Retinal pigment epithelial cell (primary cell): ENCODE results near the gene AVEN.

ENCODE experiments used
- DNase-seq: peaks from one replicate; pipeline ENCODE4 v3.0.0-alpha.2; 2010; ENCODE audit warnings: low read depth
- H3K4me3 ChIP-seq: 2 replicates; pipeline ENCODE4 v1.5.1; 2011; ENCODE audit warnings: mild to moderate bottlenecking, low read length, control low read depth, moderate library complexity
- CTCF ChIP-seq: conservative IDR thresholded peaks from 2 replicates; pipeline ENCODE4 v1.5.1; 2011; ENCODE audit warnings: low read depth, low read length, control low read depth, inconsistent platforms

Gene AVEN

DNA sequence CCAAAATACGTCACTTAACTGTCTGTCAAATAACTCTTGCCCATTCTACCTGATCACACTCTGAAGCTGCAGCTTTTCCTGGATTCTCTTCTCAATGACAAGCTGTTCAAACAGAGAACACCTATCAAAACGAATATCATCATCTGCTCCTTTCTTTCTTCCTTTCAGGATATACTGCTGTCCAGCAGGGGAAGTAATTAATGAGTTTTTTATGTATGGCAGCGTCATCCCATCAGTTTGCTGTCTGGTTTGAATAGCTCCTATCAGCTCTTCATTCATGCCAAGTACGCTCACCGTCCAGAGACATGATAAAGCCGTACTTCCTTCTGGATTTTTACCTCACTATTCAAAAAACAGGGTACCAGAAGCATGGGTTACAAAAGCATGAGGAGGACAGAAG is 70.8 kb downstream of the AVEN start, which contains the start of gene CHRM5:
Gene CHRM5 (plus strand): TSS at position 274 of the 400 bp plus-strand sequence. CDS start 94,221 bp downstream, outside the sequence.
- no peak for TF ChIP-seq CTCF
- DNase-seq = no peak
- H3K4me3 ChIP-seq = no peak within 1 kb of the TSS

DNA sequence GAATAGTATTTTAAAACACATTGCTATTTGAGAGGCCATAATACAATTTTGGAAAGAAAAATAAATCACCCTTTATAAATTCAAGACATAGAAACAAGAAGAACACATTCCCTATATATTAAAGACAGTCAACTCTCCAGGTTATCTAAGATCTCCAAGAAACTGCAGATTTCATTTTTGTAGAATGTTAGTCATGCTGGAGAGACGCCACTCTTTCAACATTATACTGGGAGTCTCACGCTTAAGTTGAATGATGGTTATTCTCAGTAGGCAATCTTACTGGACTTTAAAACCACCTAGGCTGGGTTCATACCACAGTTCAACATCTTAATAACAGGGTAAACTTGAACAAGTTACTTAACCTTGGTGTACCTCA is 74.4 kb downstream of the AVEN start:
- no peak for DNase-seq
- no peak for TF ChIP-seq CTCF
- no peak overlapping the region for H3K4me3 ChIP-seq

DNA sequence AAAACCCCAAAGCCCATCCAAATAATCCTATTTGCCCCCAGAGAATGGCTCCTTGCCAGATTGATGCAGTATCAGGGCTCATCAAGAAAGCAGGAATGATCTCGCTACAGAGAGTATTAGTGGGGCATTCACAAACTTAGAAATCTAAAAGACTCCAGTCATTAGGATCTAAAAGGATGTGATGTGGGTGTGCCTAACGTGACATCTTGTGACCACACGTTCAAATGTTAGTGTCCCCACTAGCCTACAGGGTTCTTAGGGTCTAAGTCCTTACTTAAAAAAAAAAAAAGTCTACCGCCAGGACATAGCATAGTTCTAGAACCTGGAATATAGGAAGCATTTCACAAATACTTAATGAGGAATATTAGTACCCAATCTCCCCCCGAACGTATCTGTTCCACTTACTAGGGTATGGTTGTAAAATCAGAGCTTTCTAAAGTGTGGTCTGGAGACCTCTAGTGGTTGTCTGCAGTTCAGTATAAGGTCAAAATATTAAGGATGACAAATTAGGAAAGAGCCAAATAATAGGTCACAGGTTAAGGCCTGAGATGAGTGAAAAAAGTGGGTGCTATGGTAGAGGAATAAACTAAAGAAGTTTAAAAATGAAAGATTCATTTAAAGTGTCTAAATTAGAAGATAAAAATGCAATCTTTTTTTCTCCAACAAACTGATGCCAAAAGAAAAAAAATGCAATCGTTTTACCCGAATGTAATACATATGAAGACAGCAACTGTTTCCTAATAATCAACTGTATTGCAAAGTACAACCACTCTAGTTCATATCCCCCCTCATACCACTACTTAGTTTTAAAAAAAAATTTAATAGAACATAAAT is 75.0 kb downstream of the AVEN start:
- TF ChIP-seq CTCF = peak; percentile 81
- H3K4me3 ChIP-seq = no peak overlapping the region
- peak; percentile 11 for DNase-seq

DNA sequence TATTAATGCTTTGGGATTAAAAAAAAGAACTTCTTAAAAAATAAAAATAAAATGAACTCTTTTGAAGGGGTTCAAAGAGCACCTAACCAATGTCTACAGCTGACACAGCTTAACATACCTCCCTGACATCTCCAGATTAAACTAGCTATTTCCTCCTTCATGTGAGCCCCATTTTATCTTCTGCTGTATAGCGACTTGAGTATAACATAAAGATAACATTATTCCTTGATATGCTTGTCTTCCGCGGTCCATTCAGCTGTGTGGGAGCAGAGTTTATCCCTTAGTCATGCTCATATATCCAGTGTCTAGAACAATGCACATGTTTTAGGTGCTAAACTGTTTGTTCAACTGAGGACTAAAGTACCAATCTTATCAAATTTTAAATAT is 78.5 kb downstream of the AVEN start:
- TF ChIP-seq CTCF = no peak
- H3K4me3 ChIP-seq = no peak overlapping the region
- DNase-seq = no peak

DNA sequence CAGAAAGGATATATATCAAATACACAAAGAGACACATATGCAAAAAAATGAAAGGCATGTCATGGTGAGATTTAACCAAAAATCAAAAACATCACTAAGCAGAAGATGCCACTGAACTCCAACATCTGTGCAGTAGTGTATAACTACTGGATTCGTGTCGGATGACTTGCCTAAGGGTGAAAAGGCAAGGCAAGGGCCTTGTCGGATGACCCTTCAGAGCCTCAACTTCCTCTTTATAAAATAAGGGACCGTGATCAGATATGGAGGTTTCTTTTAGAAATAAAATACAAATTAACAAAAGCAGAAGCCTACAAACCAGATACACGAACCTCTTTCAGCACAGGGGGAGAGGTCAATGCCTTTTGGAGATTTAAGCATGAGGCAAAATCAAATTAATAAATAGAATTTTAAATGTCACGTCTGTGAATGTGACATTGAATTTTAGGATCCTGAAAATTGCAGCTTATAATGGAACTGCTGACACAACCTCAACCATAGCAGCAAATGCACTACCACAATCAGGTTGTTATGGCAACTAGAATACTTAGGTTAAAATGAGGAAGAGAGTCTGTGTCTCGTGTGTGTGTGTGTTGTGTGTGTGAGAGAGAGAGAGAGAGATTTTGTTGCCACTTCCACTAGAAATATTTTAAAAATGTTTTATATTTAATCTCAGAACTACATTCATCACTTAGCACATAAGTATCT is 79.0 kb downstream of the AVEN start:
- no peak overlapping the region for H3K4me3 ChIP-seq
- TF ChIP-seq CTCF = no peak
- DNase-seq = no peak

- H3K4me3 ChIP-seq = no peak overlapping the region
- no peak for TF ChIP-seq CTCF
- DNase-seq = no peak
Observed at GRCh38 chr15:33956397-33956796, 82.6 kb downstream of the AVEN start.
